ENCODE data around the gene DHX8. TPM values are rescaled to one million over a fixed set of nuclear protein-coding genes. Genes with fewer than 3 reads are reported as not detected.

DHX8 gene
- polyA plus RNA-seq, 1 of the 3 experiments (the other 2 are of a cell fraction): 31.3 TPM

- no peaks in the 10 kb centered on the region for H3K9me2 ChIP-seq
- DNase-seq: no peak
- WGBS (ENCODE audit: low lambda C conversion rate): 65% methylated on average over 5 of the region's 5 CpGs
These were observed 72.5 kb downstream of the DHX8 start for GRCh38 chr17:43556292-43556691.

More at GRCh38 chr17:43556292-43556691, 72.5 kb downstream of the DHX8 start:
- no peak overlapping the region for H3K27ac ChIP-seq (ENCODE audit: low read depth in 2 of 2, low read length in 1 of 2)
- peaks cover 4% of the 10 kb centered on the region for H3F3A ChIP-seq (replicated peaks; ENCODE audit: insufficient read depth)
- no peaks in the 10 kb centered on the region for H4K20me1 ChIP-seq (ENCODE audit: insufficient read depth)
- H3K36me3 ChIP-seq (replicated peaks in 1 of 2; ENCODE audit: control insufficient read depth in 1 of 2, insufficient read depth in 2 of 2, low read length in 1 of 2): no peaks in the 10 kb centered on the region
- H2AFZ ChIP-seq (ENCODE audit: low read depth): no peak overlapping the region
- no peak for TF ChIP-seq SIN3A (IDR thresholded peaks at IDR 0.05; ENCODE audit: borderline replicate concordance, low read depth, low read length)
- no peak for TF ChIP-seq CHD2 (IDR thresholded peaks at IDR 0.05; ENCODE audit: low read length, partially characterized antibody)
- no peak for TF ChIP-seq ZBTB33 (IDR thresholded peaks at IDR 0.05; ENCODE audit: borderline replicate concordance, low read depth)
- no peak for TF ChIP-seq POLR2AphosphoS5 (IDR thresholded peaks at IDR 0.05; ENCODE audit: low read depth, low read length)
- no peak for TF ChIP-seq MAX (IDR thresholded peaks at IDR 0.05; ENCODE audit: low read depth)
- TF ChIP-seq EZH2phosphoT487 (IDR thresholded peaks at IDR 0.05; ENCODE audit: borderline replicate concordance, low read depth): no peak
- TF ChIP-seq TCF12 (IDR thresholded peaks at IDR 0.05): no peak
- no peak for TF ChIP-seq EP300 (IDR thresholded peaks at IDR 0.05; ENCODE audit: borderline replicate concordance in 1 of 2, low read depth in 1 of 2, low read length in 1 of 2)
- no peak for TF ChIP-seq GATA2 (CRISPR knock-in tag; IDR thresholded peaks at IDR 0.05)
- TF ChIP-seq CTCF (IDR thresholded peaks at IDR 0.05): no peak
- no peak for TF ChIP-seq JUND (IDR thresholded peaks at IDR 0.05)
- TF ChIP-seq NRF1 (IDR thresholded peaks at IDR 0.05; ENCODE audit: low read depth, low read length): no peak
- no peak for TF ChIP-seq IRF3 (IDR thresholded peaks at IDR 0.05; ENCODE audit: low read depth, low read length)
- TF ChIP-seq RFX5 (IDR thresholded peaks at IDR 0.05; ENCODE audit: low read length): no peak
- TF ChIP-seq USF2 (IDR thresholded peaks at IDR 0.05; ENCODE audit: borderline replicate concordance, low read depth, low read length): no peak
- no peak for TF ChIP-seq USF1 (IDR thresholded peaks at IDR 0.05; ENCODE audit: borderline replicate concordance, low read depth)
- no peak for TF ChIP-seq TEAD4 (IDR thresholded peaks at IDR 0.05; ENCODE audit: borderline replicate concordance, insufficient read depth)
- no peak for TF ChIP-seq FOSL2 (IDR thresholded peaks at IDR 0.05; ENCODE audit: borderline replicate concordance, low read depth)
- no peak overlapping the region for H3K4me2 ChIP-seq
- H3K4me1 ChIP-seq (ENCODE audit: control insufficient read depth in 1 of 2, insufficient read depth in 2 of 2, low read depth in 1 of 2, low read length in 1 of 2): no peaks in the 10 kb centered on the region
- H3K9me3 ChIP-seq: no peaks in the 10 kb centered on the region
- H3K27me3 ChIP-seq (ENCODE audit: insufficient read depth): no peaks in the 10 kb centered on the region
- POLR2A ChIA-PET: no interaction called here
- no peaks in the 10 kb centered on the region for H3K79me2 ChIP-seq (ENCODE audit: insufficient read depth)
- no peak overlapping the region for H3K4me3 ChIP-seq (ENCODE audit: low read depth in 2 of 2, low read length in 1 of 2)
- no peak overlapping the region for H3K9ac ChIP-seq
- CTCF ChIA-PET: interaction anchor here (0.6 to 1.7 kb wide), 4 partner anchors 21 to 203 kb away, joined by 3 to 6 read pairs (median 4); no protein-coding TSS in a partner anchor

Data from SK-N-SH (cell line).